Renal pelvis (tissue), 4 donors: ENCODE measurements around the gene SCNN1A. TPM values are rescaled to one million over a fixed set of nuclear protein-coding genes. Genes with fewer than 3 reads are reported as not detected.

Experiments
- DNase-seq: peaks from one replicate; pipeline ENCODE4 v3.0.0-alpha.2; 2013
- polyA plus RNA-seq, 3 donors: library from polyadenylated mRNA; unstranded; fragments of 120-200 nt; gene quantifications; one replicate each; pipeline ENCODE4 v1.2.1, GENCODE V29; 2013; ENCODE audit not compliant: insufficient read length in 3 of 3

Gene SCNN1A
- polyA plus RNA-seq, 3 donors, result 64.4 to 105 (median 88.9) TPM

GRCh38 chr12:6387541-6387940 is 12.2 kb upstream of the SCNN1A start:
- no peak for DNase-seq

GRCh38 chr12:6386491-6386890 is 11.1 kb upstream of the SCNN1A start:
- no peak for DNase-seq

- no peak for DNase-seq
Observed at GRCh38 chr12:6386038-6386437, 10.7 kb upstream of the SCNN1A start.

- DNase-seq, result no peak
Observed at GRCh38 chr12:6384499-6385436, 9.4 kb upstream of the SCNN1A start.

- DNase-seq, result peak; percentile 88
Observed at GRCh38 chr12:6383572-6384498, 8.5 kb upstream of the SCNN1A start, which contains the start of gene LTBR. TSS of gene LTBR (plus strand) at chr12:6384162. CDS start at chr12:6384359, 197 bp downstream.

GRCh38 chr12:6382982-6383381 is 7.6 kb upstream of the SCNN1A start:
- DNase-seq, result no peak

- DNase-seq, result no peak
Observed at GRCh38 chr12:6382371-6382770, 7.0 kb upstream of the SCNN1A start.

GRCh38 chr12:6380141-6381121 is 5.1 kb upstream of the SCNN1A start:
- no peak for DNase-seq

GRCh38 chr12:6378709-6379472 is 3.5 kb upstream of the SCNN1A start:
- DNase-seq, result no peak

GRCh38 chr12:6377667-6377994 is 2.3 kb upstream of the SCNN1A start:
- no peak for DNase-seq

GRCh38 chr12:6376870-6377666 is 1.7 kb upstream of the SCNN1A start:
- DNase-seq, result no peak

GRCh38 chr12:6376079-6376869 is 911 bp upstream of the SCNN1A start:
- DNase-seq, result peak; percentile 48

- DNase-seq, result no peak
Observed at GRCh38 chr12:6374786-6375160, 590 bp downstream of the SCNN1A start.

GRCh38 chr12:6374028-6374785 is 1.2 kb downstream of the SCNN1A start:
- no peak for DNase-seq

GRCh38 chr12:6373022-6373787 is 2.2 kb downstream of the SCNN1A start:
- no peak for DNase-seq

GRCh38 chr12:6372403-6373003 is 2.9 kb downstream of the SCNN1A start:
- DNase-seq, result no peak
